NK-92 (cell line): ENCODE data around the gene GNB1L.
"Not testable (repeated sequence)": the region's sequence is repeated elsewhere in the genome, so short reads cannot be mapped to it uniquely, and the experiment has no call there.

ENCODE experiments used
- DNase-seq: peaks from one replicate; lab custom pipeline; 2025; ENCODE audit not compliant: unreplicated experiment; lab: John Stamatoyannopoulos, UW

The GNB1L gene

DNA sequence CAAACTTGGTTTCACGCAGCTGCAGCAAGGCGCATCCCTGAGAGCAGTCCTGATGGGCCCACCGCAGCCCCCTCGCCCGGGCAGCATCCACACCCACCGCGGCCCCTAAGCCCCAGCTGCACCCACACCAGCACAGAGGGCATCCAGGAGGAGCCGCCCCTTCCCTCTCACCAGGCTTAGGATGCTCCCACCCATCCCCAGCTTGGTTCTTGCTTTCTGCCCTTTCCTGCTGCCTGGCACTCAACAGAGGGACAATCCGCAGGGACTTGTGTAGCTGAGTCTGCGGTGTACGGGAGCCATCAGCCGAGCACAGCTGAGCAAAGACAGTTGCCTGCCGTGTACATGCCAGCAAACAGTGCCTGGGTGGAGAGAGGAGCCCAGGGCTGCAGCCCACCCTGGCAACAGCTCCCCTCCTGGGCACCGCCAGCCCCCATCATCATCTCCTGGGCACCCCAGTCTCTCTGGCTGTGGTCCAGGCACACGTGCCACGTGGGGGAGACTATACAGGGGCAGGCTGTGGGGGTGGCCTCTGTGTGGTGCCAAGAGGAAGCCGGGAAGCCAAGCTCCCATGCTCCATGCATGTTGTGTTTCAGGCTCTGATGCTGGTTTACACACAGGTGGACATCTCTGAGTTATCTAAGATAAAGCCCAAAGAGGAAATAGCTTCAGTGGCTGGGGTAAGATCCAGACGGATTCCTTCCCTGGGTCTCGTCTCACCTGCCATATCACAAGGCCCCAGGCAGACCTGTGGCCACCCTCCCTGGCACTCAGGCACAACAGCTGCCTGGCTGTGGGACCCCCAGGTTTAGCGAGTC is 36.0 kb upstream of the GNB1L start:
- no peak for DNase-seq

- no peak for DNase-seq
These were observed 35.3 kb upstream of the GNB1L start for GRCh38 chr22:19889951-19890350.

DNA sequence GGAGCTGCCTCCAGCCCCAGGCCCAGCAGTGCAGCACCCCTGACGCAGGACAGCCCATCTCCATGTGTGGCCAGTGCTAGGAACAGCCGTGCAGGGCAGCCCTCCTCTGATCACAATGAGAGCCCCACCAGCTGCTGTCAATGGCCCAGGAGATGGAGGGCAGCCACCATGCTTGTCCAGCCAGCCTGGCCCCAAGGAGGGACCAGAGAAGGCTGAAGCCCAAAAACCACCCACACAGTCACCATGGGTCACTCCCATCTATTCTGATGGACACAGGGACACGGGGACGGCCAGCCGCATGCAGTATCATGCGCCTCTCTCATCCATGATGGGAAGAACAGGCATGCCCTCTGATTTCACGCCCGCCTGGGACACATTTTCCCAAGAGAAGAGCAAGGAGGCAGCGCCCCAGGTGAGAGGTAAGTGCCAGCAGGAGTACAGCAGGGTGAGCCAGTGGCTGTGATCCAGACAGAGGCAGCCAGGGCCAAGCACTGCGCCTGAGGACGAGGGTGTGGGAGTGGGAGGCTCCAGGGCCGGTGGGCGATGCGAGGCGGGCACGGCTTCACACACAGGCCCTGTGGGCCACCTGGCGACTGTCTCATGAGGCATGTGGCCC is 33.6 kb upstream of the GNB1L start:
- no peak for DNase-seq

- no peak for DNase-seq
These were observed 32.7 kb upstream of the GNB1L start for GRCh38 chr22:19887256-19887985.

GRCh38 chr22:19886605-19887255 is 32.1 kb upstream of the GNB1L start:
- no peak for DNase-seq

DNA sequence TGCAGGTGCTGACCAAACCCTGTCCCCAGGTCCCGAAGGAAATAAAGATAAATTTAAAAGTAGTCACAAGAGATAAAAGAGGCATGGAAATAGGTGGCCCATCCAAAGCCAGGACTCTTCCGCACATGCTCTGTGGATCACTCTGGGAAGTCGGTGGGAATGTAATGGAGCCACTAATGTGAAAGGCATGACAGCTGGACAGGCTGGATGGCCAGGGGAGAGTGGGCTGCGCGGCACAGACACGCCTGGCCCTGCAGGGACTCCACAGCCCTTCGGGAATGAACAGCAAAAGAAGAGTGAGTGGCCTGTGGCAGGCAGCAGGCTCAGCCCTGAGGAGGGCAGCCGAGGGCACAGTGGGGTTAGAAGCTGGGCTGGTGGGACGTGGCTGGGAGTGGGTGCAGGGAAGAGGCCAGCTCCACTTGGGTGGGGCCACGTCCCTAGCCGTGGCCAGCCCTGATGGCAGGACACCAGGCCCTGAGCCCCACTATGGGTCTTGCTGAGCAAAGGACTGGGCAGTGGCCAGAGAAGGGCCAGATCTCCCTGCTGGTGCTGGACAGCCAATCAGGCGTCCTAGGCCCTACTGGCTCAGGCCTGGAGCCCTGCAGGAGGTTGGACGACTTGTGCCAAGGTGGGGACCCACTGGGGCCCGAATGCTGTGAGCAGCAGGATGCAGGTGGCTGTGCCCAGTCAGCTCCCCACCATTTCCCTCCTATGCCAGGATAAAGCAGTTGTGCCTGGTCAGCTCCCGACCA is 31.3 kb upstream of the GNB1L start:
- no peak for DNase-seq

- DNase-seq, result no peak
These were observed 30.5 kb upstream of the GNB1L start for GRCh38 chr22:19884954-19885751.

- DNase-seq, result no peak
These were observed 29.7 kb upstream of the GNB1L start for GRCh38 chr22:19884161-19884953.

DNA sequence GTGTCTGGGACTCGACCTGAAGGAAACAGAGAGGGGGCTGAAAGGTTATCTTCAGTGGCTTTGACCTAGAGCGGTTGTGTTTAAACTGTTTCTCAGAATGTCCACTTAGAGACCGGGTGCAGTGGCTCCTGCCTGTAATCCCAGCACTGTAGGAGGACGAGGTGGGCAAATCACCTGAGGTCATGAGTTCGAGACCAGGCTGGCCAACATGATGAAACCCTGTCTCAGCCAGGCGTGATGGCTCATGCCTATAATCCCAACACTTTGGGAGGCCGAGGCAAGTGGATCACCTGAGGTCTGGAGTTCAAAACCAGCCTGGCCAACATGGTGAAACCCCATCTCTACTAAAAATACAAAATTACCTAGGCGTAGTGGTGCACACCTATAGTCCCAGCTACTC is 28.8 kb upstream of the GNB1L start:
- not testable (repeated sequence) for DNase-seq

GRCh38 chr22:19882446-19883381 is 28.0 kb upstream of the GNB1L start:
- DNase-seq, result no peak

DNA sequence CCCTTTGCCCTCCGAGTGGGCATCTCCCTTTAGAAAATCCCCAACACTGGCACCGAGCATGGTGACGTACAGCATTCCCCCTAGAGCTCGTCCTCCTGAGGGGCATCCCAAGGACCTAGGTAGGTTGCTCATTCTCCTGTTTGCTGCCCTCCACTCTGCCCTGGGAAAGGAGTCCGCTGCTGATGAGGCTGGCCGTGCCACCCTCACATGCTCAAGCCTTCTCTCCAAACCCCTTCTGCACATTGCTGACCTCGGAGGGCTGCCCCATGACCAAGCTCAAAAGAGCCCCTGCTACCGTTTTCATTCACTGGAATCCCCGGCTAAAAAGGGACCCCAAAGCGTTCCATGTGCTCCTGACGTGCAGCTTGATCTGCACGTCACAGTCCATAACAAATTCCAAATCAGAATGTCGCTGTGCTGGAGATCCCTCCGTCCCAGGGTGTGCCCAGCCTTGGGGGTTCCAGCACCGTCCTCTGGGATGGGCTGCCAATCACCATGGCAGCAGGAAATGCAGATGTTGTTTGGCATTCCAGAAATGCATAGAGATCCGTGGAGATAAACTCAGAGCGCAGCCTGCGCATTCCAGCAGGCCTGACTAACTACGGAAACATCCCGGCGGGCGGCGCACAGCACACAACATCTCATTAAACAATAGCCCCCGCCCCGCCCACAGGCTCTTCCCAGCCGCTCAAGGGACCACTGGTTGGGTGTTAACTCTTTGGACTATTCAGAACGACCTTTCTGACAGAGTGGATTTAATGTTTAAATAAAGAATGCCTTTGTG is 26.3 kb upstream of the GNB1L start:
- DNase-seq, result no peak

DNA sequence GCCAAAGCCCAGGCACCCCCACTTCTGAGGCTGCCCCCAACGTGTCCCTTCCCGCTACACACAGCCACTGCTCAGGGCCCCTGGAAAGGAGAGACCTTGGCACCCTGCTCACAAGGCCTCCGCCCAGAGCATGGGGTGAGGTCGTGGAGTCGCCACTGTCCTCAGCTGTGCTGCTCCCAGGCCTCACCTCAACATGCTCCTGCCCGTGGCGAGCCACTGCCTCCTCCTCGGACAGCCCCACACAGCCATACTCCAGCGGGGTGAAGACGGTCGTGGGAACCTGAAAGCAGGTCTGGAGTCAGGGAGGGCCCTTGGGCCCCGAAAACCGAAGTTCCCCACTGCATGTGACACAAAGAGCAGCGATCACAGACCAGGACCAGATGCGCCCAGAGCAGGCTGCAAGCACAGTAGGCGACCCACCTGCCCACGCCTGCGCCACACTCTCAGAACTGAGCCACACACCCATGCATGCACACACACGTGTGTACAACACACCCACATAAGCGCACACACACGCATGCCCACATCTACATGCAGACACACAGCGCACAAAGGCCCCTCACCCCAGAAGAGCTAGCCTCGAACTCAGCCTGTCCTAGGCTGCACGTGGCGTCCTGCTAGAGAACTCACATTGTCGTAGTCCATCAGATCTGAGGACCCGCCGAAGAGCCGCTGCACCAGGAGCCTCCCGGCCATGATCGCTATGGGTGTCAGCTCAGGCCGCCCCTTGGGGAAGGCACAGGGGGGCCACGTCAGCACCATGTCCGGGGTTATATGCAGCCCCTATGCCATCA is 25.5 kb upstream of the GNB1L start:
- no peak for DNase-seq

- DNase-seq, result no peak
These were observed 24.9 kb upstream of the GNB1L start for GRCh38 chr22:19879643-19879991.

DNA sequence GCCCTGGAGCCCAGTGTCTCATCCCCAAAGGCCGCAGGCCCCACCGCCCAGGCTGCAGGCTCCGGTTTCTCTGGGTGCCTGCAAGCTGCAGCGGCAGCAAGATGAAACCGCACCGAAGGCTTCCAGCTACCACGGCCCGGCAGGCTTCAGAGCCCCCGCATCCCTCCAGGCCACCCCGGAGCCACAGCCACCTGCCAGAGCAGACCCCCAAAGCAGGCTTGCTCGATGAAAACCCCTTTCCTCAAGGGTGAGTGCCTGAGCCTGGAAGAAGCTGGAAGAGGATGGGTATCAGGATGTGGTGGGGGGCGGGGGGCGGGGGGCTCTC is 24.5 kb upstream of the GNB1L start:
- DNase-seq, result no peak

DNA sequence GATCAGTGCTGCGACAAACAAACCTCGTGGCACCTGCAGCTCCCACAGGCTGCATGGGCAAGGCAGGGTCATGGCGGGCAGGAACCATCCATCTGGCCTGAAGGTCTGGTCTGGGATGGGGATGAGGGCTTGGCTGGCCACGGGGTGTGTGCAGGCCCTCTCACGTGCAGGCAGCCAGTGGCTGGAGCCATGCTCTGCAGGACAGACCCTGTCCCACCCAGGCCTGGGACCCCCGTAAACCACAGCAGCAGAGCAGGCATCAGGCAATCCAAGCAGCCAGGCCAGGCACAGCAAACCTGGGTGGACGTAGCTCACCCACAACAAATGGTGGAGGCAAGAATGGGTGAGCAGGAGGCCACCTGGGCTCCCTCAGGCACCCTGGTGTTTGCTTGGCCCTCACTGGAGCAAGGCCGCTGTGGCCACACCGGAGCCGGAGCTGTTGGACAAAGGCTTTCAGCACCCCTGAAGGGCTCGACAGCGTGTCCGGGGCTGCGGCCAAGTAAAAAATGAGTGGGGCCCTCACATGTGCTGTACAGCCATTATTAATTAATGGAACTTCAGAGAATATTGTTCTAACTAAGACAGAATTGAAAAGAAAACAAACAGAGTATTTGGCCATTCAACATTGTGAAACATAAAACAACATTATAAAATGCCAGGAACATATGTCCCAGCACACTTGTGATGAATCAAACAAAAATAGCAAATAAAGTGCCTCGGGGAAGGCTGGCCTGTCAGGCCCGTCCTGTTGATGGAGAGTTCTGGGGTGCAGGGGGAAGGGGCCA is 24.0 kb upstream of the GNB1L start:
- DNase-seq, result no peak
